Kidney glomerular epithelial cell (primary cell): Measurements from ENCODE around the gene PDSS2.
"Not testable (repeated sequence)": the region's sequence is repeated elsewhere in the genome, so short reads cannot be mapped to it uniquely, and the experiment has no call there.

Source experiments
- DNase-seq: peaks from one replicate; lab custom pipeline; 2025; lab: John Stamatoyannopoulos, UW

Gene PDSS2

DNA sequence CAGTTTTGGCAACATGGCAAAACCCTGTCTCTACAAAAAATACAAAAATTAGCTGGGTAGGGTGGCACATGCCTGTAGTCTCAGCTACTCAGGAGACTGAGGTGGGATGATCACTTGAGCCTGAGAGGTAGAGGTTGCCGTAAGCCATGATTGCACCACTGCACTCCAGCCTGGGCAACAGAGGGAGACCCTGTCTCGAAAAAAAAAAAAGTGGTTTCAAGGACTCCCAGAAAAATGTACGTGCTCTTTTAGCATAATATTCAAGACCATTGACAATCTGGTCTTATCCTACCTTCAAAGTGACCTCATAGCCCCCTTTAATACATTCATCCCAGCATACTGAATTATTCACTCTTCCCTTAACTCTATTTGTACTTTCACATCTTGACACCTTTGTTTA lies 16.0 kb upstream of the PDSS2 start:
- not testable (repeated sequence) for DNase-seq

DNA sequence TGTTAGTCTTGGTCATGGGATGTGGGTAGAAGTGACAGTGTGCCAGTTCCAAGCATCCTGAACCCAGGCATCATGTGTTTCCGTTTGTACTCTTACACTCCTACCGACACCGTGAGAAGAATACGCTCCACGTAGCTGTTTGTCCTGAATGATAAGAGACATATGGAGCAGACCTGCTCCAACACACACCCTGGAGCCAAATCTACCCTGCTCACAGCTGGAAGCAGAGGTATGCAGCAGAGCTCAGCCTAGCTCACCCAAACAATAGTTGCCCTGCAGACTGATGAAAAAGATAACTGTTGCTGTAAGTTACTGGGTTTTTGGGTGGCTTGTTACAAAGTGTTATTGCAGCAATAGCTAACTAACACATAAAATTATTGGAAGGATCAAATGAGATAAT lies 14.3 kb upstream of the PDSS2 start:
- DNase-seq, result no peak

DNA sequence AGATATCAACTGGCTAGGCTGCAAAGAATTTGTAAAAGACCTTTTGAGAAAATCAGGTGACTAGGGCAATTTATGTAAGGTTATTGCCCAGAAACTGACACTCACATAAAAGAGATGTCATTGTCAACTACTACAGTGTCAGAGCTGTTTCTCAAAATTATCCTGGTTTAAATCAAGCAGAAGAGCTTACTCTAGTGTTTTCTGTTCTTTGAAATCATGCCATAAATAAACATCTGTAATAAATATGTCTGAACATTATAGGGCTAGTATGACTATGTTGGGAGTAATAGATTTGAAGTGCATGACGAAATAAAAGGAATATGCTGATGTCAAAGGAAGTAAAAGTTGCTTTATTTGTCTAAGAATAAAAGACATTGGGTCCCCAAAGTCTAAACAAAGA lies 11.0 kb upstream of the PDSS2 start:
- DNase-seq, result no peak

- DNase-seq, result no peak
Measured at GRCh38 chr6:107466062-107466461, 6.7 kb upstream of the PDSS2 start.

- no peak for DNase-seq
Measured at GRCh38 chr6:107460083-107460631, 793 bp upstream of the PDSS2 start.

DNA sequence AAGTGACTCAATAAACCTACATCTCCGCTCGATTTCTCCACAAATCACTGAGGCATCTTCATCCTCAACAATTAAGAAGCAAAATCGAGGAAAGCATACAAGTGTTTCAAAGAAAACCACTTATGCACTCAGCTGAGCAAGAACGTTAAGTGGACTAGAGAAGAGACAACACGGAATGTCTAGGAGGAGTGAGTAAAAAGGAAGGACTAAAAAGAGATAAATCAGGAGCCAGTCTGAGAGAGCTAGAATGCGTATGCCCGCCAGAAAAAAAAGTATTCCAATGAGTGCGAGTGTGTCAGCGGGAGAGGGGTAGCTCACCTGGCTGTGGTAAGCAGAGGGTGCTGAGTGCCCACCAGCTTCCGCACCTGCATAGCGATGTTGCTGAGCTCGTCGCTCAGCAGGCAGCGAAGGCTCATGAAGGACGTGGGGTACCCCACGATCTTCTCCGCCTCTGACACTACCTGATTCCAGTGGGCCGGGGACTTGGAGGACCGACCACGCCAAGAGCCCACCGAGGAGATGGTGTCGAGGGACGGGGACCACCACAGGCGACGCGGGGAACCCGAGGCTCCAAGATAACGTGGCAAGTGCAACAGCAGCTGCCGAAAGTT lies 587 bp downstream of the PDSS2 start:
- peak; percentile 11 for DNase-seq

- no peak for DNase-seq
Measured at GRCh38 chr6:107448776-107449175, 10.6 kb downstream of the PDSS2 start.

- no peak for DNase-seq
Measured at GRCh38 chr6:107447663-107448216, 11.6 kb downstream of the PDSS2 start.

GRCh38 chr6:107444277-107444676 lies 15.1 kb downstream of the PDSS2 start:
- no peak for DNase-seq

DNA sequence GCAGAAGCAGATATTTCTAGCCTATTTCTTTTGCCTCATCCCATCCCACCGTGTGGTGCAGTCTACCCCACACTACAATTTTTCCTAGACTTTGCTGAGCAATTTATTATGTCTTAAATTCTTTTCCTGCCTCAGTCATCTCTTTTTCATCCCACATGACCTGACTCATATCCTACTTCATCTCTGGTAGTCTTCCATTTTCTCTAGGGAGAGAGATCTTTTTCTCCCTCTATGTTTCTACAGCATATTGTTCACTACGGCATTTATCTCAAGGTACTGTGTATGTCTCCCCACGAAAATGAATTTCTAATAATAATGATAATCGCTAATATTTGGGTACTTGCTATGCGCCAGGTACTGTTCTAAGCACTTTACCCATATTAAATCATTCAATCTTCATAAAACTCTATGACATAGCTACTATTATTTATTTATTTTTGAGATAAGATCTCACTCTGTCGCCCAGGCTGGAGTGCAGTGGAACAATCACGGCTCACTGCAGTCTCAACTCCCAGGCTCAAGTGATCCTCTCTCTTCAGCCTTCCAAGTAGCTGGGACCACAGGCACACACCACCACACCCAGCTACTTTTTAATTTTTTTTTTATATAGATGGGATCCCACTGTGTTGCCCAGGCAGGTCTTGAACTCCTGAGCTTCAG lies 15.6 kb downstream of the PDSS2 start:
- DNase-seq, result no peak

- no peak for DNase-seq
Measured at GRCh38 chr6:107442938-107443607, 16.3 kb downstream of the PDSS2 start.

DNA sequence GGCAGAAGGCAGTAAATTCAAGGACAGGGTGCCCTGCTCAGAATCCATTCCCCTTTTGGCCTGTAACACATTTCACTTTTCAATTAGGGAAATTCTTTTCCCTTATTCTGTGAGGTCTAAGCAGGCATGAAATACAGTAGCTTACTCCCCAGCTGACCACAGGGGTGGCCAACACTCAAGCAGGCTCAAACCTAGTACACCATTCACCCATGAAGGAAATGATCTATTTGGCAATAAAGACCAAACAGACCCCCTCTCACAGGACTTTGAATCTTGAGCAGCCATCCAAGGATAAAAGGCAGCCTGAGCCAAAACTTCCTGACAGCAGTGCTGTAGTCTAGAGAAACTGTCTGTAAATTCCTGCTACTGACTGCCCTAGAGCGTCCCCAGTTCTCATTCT lies 17.7 kb downstream of the PDSS2 start:
- no peak for DNase-seq

- DNase-seq, result no peak
Measured at GRCh38 chr6:107440936-107441335, 18.4 kb downstream of the PDSS2 start.

DNA sequence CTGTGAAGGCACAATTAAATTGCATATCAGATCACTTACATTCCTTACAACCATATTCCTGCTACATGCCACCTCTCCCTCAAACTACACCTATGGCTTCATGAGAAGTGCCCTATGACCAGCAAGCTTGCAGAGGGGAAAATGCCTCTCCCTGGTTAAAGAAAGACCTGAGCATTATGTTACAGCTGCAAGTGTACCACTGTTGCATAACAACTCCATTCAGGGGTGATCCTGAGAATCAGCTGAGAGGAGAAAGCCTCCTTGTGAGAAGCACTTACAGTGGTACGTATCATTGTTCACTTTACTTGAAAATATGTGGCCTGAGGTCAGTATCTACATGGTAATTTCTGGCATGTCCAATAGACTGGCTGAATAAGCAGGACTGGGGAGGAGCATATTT lies 20.0 kb downstream of the PDSS2 start:
- no peak for DNase-seq

DNA sequence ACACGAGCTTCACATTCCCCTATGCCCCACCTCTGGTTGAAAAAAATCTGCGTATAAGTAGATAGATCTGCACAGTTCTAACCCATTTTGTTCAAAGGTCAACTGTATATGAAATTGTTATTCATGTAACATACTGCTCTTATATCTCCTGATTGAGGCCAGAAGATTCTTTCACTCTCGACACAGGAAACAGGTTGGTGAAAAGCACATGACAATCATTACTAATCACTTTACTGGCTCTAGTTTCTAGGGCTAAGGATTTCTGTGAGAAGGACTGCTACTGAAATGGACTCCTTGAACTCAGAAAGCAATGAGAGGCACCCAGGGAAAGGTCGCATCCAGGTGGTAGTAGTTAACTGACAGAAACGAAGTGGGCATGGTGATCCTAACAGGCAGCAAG lies 21.7 kb downstream of the PDSS2 start:
- DNase-seq, result no peak

DNA sequence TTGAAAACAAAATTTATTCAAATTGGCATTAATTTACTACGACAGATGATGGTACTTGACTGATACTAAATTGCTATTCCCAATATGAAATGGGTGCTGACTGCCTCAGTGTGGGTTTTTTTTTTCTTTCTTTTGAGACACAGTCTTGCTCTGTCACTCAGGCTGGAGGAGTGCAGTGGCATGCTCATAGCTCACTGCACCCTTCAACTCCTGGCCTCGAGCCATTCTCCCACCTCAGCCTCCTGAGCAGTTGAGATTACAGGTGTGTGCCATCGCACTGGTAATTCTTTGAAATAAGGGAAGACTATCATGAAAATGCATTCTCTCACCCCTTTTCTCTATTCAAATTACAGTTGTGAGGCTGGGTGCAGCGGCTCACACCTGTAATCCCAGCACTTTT lies 22.5 kb downstream of the PDSS2 start:
- DNase-seq, result no peak

DNA sequence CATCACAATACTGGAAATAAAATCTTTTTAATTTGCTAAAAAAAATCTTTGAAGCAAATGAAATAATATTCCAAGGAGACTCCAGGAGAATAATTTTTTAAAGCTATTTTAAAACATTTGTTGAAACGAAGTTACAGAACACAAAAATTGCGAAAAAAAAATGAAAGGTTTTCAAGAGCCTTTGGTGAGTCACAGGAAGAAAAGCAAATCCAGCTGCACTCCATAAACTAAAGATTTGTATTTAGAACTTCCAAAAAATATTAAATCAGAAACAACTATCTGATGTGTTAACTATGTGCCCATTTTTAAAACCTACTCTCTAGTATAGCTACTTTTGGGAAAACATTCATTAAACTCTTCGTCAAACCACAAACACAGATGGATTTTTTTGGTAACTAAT lies 23.6 kb downstream of the PDSS2 start:
- no peak for DNase-seq

GRCh38 chr6:107434812-107435211 lies 24.6 kb downstream of the PDSS2 start:
- DNase-seq, result no peak

GRCh38 chr6:107425951-107426350 lies 33.4 kb downstream of the PDSS2 start:
- not testable (repeated sequence) for DNase-seq

DNA sequence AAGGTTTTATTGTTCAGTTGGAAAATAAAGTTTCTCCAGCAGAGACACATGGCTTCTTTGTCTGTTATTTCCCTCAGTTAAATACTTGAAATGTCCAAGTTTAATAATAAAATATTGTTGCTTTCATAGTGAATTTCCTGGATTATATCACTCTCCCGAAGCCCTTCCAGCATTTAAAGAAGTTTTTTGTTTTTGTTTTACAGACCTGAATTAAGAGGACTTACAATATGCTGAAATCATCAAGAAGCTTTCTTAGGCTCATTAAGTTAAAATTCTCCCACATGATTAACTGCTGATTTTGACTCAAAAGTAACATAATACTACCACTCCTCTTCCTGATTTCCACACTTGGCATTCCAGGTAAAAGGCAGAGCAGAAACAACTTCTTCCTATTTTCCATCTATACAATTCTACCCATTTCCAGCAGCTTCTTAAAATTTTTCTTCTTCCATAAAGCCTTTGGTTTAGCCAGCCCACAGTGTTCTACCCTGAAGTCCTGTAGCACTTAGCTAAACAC lies 35.8 kb downstream of the PDSS2 start:
- no peak for DNase-seq

- no peak for DNase-seq
Measured at GRCh38 chr6:107421696-107422256, 37.6 kb downstream of the PDSS2 start.

DNA sequence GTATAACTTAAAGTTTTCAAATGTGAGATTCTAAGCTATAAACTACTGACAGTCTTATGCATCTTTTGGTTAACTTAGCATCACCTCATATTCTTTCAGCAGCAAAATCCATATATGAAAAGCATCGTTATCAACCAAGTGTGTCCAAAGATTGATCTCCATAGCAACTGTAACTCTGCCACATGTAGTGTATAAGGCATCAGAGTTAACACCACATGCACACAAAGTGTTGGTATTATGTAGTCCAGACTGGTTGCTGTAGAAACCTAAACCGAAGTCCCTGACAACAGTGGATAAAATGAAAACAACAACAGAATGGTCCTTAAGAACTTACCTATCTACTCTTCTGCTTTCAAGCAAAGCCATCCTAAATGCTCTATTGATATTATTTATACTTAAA lies 39.6 kb downstream of the PDSS2 start:
- DNase-seq, result no peak
